Lung (tissue), 12 donors: ENCODE data around the gene SLC16A13. TPM values are rescaled to one million over a fixed set of nuclear protein-coding genes. Genes with fewer than 3 reads are reported as not detected.

Experiments
- ATAC-seq: fragments of 200-7000 bp; cut with Tn5 transposase; one replicate; pipeline ENCODE4 v1.9.1; 2020; ENCODE audit warnings: moderate number of reproducible peaks; ENCODE audit not compliant: insufficient read depth, low FRiP score
- DNase-seq, 3 donors: peaks; one replicate each; pipeline ENCODE4 v3.0.0-alpha.2; 2013 to 2017
- H3K27ac ChIP-seq, 2 donors: one replicate each; pipeline ENCODE4 v1.5.1; 2013; ENCODE audit warnings: mild to moderate bottlenecking in 2 of 2, moderate library complexity in 2 of 2, control low read depth in 1 of 2, inconsistent platforms in 1 of 2, low read depth in 1 of 2, low read length in 1 of 2
- H3K27me3 ChIP-seq, 3 donors: one replicate each; pipeline ENCODE4 v1.5.1; 2013; ENCODE audit warnings: low read length in 2 of 3; ENCODE audit not compliant: control insufficient read depth in 3 of 3, insufficient read depth in 3 of 3
- H3K36me3 ChIP-seq, 4 donors: one replicate each; pipeline ENCODE4 v1.5.1; 2013; ENCODE audit warnings: low read length in 4 of 4, mild to moderate bottlenecking in 1 of 4, moderate library complexity in 1 of 4; ENCODE audit not compliant: control insufficient read depth in 4 of 4, insufficient read depth in 4 of 4
- H3K4me1 ChIP-seq, 5 donors: one replicate each; pipeline ENCODE4 v1.5.1; 2013; ENCODE audit warnings: low read length in 5 of 5, mild to moderate bottlenecking in 2 of 5, moderate library complexity in 1 of 5; ENCODE audit not compliant: control insufficient read depth in 5 of 5, insufficient read depth in 5 of 5
- H3K4me3 ChIP-seq: one replicate; pipeline ENCODE4 v1.5.1; 2013; ENCODE audit warnings: mild to moderate bottlenecking, control low read depth, moderate library complexity
- H3K9ac ChIP-seq, 2 donors: one replicate each; pipeline ENCODE4 v1.5.1; 2013; ENCODE audit warnings: low read length in 2 of 2, control low read depth in 1 of 2; ENCODE audit not compliant: insufficient read depth in 1 of 2
- H3K9me3 ChIP-seq, 4 donors: one replicate each; pipeline ENCODE4 v1.5.1; 2013; ENCODE audit warnings: low read length in 3 of 4, mild to moderate bottlenecking in 1 of 4, moderate library complexity in 1 of 4; ENCODE audit not compliant: control insufficient read depth in 4 of 4, insufficient read depth in 3 of 4
- CTCF ChIP-seq: IDR thresholded peaks from 2 replicates; pipeline ENCODE4 v1.5.1; 2012; ENCODE audit warnings: mild to moderate bottlenecking; ENCODE audit errors: control extremely low read depth, extremely low read depth
- WGBS, 2 donors: extraction: QIAGEN DNeasy Blood & Tissue Kit; methylation state at CpG; one replicate each; pipeline ENCODE4 v1.1.7; 2013; 5-methylcytosine and 5-hydroxymethylcytosine counted together
- polyA plus RNA-seq, 2 donors: library from polyadenylated mRNA; stranded (reverse); fragments of 200-250 nt; gene quantifications; one replicate each; pipeline ENCODE4 v1.2.1, GENCODE V29; 2013
- total RNA-seq, 2 donors: library from RNA; depleted of rRNA in 1 of 2; stranded (reverse); fragments of >200 nt in 1 of 2; gene quantifications; one replicate each; pipeline ENCODE4 v1.2.1, GENCODE V29; 2014 to 2021
- donor health status: control.
- donor health status: control.
- donor health status: Bipolar disorder and iron deficiency.
- donor health status: healthy.
- donor health status: DM: yes; HTN: yes; CAD: no.

Gene SLC16A13
- total and polyA plus RNA-seq, 4 donors = 1.3 to 23.6 (median 6.3) TPM

GRCh38 chr17:7060165-7060891 lies 24.5 kb downstream of the SLC16A13 start:
- TF ChIP-seq CTCF = no peak
- WGBS, 2 donors = 49 to 55% methylated on average over 6 of the region's 6 CpGs
- Histone ChIP-seq H3K4me1 (no peaks in the 10 kb centered on the region), H3K9me3 (no peaks in the 10 kb centered on the region), H3K36me3 (no peaks in the 10 kb centered on the region), H3K9ac (no peak overlapping the region), H3K27me3 (peaks cover 0 to 6% (median 3%) of the 10 kb centered on the region in 3 donors), H3K4me3 (no peak overlapping the region), H3K27ac (no peak overlapping the region)
- no peak for DNase-seq
- no peak for ATAC-seq

- TF ChIP-seq CTCF = no peak
- DNase-seq = no peak
- H3K9ac ChIP-seq = no peak overlapping the region
- no peaks in the 10 kb centered on the region for H3K36me3 ChIP-seq
- no peak for ATAC-seq
- H3K4me1 ChIP-seq = no peaks in the 10 kb centered on the region
- H3K4me3 ChIP-seq = no peak overlapping the region
- H3K27me3 ChIP-seq = peaks cover 0 to 6% (median 3%) of the 10 kb centered on the region in 3 donors
- peaks cover 0 to 4% (median 1%) of the 10 kb centered on the region in 4 donors for H3K9me3 ChIP-seq
- WGBS, 2 donors = 73 to 84% methylated on average over 6 of the region's 6 CpGs
- H3K27ac ChIP-seq = no peak overlapping the region
Measured at GRCh38 chr17:7063518-7064094, 27.8 kb downstream of the SLC16A13 start.

- no peak overlapping the region for H3K9ac ChIP-seq
- no peak for DNase-seq
Measured at GRCh38 chr17:7064261-7064660, 28.4 kb downstream of the SLC16A13 start.

More at GRCh38 chr17:7064261-7064660, 28.4 kb downstream of the SLC16A13 start:
- no peaks in the 10 kb centered on the region for H3K36me3 ChIP-seq
- H3K4me1 ChIP-seq = no peaks in the 10 kb centered on the region
- TF ChIP-seq CTCF = no peak
- H3K9me3 ChIP-seq = peaks cover 0 to 4% (median 1%) of the 10 kb centered on the region in 4 donors
- peaks cover 0 to 6% (median 3%) of the 10 kb centered on the region in 3 donors for H3K27me3 ChIP-seq
- WGBS, 2 donors = 71 to 85% methylated on average over 4 of the region's 4 CpGs
- no peak overlapping the region for H3K27ac ChIP-seq
- no peak for ATAC-seq
- H3K4me3 ChIP-seq = no peak overlapping the region
